Uterus (tissue), 4 donors: ENCODE data around the gene TFEB. TPM values are rescaled to one million over a fixed set of nuclear protein-coding genes. Genes with fewer than 3 reads are reported as not detected.

Source experiments
- DNase-seq, 2 donors: peaks; one replicate each; pipeline ENCODE4 v3.0.0-alpha.2; 2019 to 2020
- H3K27ac ChIP-seq, 2 donors: fragments of 200-600 bp; sonication (generic); 1 replicate in 1 of 2; 2 replicates in 1 of 2; pipeline ENCODE4 v1.5.1; 2016 to 2018
- H3K27me3 ChIP-seq, 2 donors: fragments of 200-600 bp; sonication (generic); one replicate each; pipeline ENCODE4 v1.5.1; 2018 to 2019; ENCODE audit warnings: control low read depth in 1 of 2
- H3K36me3 ChIP-seq, 2 donors: fragments of 200-600 bp; sonication (generic); one replicate each; pipeline ENCODE4 v1.5.1; 2019; ENCODE audit warnings: control low read depth in 1 of 2
- H3K4me1 ChIP-seq, 2 donors: fragments of 200-600 bp; sonication (generic); one replicate each; pipeline ENCODE4 v1.5.1; 2018 to 2019; ENCODE audit warnings: control low read depth in 1 of 2
- H3K4me3 ChIP-seq, 2 donors: fragments of 200-600 bp; sonication (generic); 1 replicate in 1 of 2; 2 replicates in 1 of 2; pipeline ENCODE4 v1.5.1; 2018 to 2019; ENCODE audit warnings: mild to moderate bottlenecking in 1 of 2
- H3K9me3 ChIP-seq, 2 donors: fragments of 200-600 bp; sonication (generic); one replicate each; pipeline ENCODE4 v1.5.1; 2019; ENCODE audit warnings: control low read depth in 1 of 2
- POLR2A ChIP-seq, 2 donors: fragments of 450-650 bp; IDR thresholded peaks; one replicate each; pipeline ENCODE4 v1.6.1; 2016; ENCODE audit warnings: antibody characterized with exemption in 2 of 2, mild to moderate bottlenecking in 1 of 2, moderate library complexity in 1 of 2
- intact Hi-C: fragments of 100-400 bp; cut with DNase I; formaldehyde crosslinking; loops from one replicate; pipeline ENCODE4 v1.15.1; 2023; ENCODE audit warnings: low total_unique reads
- total RNA-seq, 4 donors: library from RNA; depleted of rRNA in 3 of 4; stranded (reverse); fragments of >200 nt in 3 of 4; gene quantifications; one replicate each; pipeline versions ENCODE4 v1.1.0 to v1.2.4, GENCODE V29; 2014 to 2023
- TF ChIP-seq, protein P1 (sequence below), 4 experiments: fragments of 200-600 bp in 2 of 4; fragments of 450-650 bp in 2 of 4; sonication (generic) in 2 of 4; IDR thresholded peaks; one replicate each; pipeline ENCODE4 v1.5.1; 2016 to 2019; ENCODE audit warnings: antibody characterized with exemption in 4 of 4, mild to moderate bottlenecking in 2 of 4, moderate library complexity in 1 of 4
- donor health status: DM: yes; HTN: yes; CAD: no.

The TFEB gene
- total RNA-seq, 4 donors from 2014 or later, result 8.8 to 31.7 (median 17.0) TPM

DNA sequence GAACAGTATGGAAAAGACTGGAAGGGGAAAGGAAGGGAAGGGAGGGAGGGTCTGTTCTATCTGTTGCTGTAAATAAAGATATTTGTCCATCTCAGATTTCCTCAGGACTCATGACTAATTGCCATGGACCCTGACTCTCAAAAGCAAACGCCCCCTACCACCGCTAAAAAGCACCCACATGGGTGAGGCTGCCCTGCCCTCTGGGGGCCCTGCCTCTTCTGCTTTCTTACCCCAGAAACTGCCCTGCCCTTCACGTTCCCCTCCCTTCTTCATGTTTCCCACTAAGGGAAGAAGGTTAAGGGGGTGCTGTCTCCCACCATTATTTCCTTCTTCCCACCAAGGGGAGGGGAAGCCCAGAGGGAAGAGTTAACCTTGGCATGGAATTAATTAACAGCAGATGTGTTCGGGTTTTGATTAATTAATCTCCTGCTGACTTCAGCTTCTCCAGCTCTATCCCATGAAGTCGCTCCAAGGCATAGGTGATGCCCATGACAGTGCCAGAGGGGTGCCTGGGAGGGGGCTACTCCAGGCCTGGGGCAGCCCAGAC is 81.2 kb downstream of the TFEB start:
- TF ChIP-seq, protein P1, sequence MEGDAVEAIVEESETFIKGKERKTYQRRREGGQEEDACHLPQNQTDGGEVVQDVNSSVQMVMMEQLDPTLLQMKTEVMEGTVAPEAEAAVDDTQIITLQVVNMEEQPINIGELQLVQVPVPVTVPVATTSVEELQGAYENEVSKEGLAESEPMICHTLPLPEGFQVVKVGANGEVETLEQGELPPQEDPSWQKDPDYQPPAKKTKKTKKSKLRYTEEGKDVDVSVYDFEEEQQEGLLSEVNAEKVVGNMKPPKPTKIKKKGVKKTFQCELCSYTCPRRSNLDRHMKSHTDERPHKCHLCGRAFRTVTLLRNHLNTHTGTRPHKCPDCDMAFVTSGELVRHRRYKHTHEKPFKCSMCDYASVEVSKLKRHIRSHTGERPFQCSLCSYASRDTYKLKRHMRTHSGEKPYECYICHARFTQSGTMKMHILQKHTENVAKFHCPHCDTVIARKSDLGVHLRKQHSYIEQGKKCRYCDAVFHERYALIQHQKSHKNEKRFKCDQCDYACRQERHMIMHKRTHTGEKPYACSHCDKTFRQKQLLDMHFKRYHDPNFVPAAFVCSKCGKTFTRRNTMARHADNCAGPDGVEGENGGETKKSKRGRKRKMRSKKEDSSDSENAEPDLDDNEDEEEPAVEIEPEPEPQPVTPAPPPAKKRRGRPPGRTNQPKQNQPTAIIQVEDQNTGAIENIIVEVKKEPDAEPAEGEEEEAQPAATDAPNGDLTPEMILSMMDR (IDR thresholded peaks at IDR 0.05), result no peak
- TF ChIP-seq POLR2A (IDR thresholded peaks at IDR 0.05), result no peak
- H3K27me3 ChIP-seq, result no peaks in the 10 kb centered on the region
- no peaks in the 10 kb centered on the region for H3K36me3 ChIP-seq
- H3K4me1 ChIP-seq, result no peaks in the 10 kb centered on the region
- DNase-seq, result no peak
- no peak overlapping the region for H3K4me3 ChIP-seq
- H3K9me3 ChIP-seq, result no peaks in the 10 kb centered on the region
- intact Hi-C loops, result no loop called here
- H3K27ac ChIP-seq, result no peak overlapping the region

GRCh38 chr6:41653691-41654090 is 81.7 kb downstream of the TFEB start:
- Histone ChIP-seq H3K4me3 (no peak overlapping the region), H3K27ac (no peak overlapping the region), H3K4me1 (no peaks in the 10 kb centered on the region), H3K9me3 (no peaks in the 10 kb centered on the region), H3K36me3 (no peaks in the 10 kb centered on the region), H3K27me3 (no peaks in the 10 kb centered on the region)
- intact Hi-C loops, result no loop called here
- DNase-seq, result no peak
- TF ChIP-seq POLR2A (IDR thresholded peaks at IDR 0.05), result no peak
- TF ChIP-seq, protein P1 (IDR thresholded peaks at IDR 0.05), result no peak

DNA sequence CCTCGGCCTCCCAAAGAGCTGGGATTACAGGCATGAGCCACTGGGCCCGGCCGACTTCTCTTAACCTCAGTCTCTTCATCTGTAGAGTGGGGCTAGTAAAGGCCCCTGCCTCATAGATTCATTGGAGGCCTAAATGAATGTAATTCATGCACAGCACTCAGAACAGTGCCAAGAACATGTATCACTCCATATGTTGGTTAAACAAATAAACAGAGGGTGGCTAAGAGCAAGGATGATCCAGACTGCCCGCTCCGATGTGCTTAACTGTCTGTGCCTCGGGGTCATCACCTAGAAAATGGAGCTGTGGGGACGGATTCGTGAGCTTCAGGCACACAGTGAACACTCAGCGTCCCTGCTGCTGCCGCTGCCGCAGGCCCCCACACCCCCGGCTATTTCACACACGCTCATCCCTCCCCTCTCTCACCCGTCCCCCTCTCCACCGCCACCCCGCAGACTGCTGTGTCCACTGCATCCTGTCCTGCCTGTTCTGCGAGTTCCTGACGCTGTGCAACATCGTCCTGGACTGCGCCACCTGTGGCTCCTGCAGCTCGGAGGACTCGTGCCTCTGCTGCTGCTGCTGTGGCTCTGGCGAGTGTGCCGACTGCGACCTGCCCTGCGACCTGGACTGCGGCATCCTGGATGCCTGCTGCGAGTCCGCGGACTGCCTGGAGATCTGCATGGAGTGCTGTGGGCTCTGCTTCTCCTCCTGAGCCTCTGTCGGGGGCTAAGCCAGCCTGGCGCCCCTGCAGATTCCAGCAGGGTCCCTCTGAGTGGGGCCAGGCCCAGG is 82.3 kb downstream of the TFEB start:
- Histone ChIP-seq H3K4me1 (no peaks in the 10 kb centered on the region), H3K9me3 (no peaks in the 10 kb centered on the region), H3K4me3 (no peak overlapping the region), H3K27me3 (no peaks in the 10 kb centered on the region), H3K27ac (no peak overlapping the region), H3K36me3 (no peaks in the 10 kb centered on the region)
- TF ChIP-seq POLR2A (IDR thresholded peaks at IDR 0.05), result no peak
- TF ChIP-seq, protein P1 (IDR thresholded peaks at IDR 0.05), result no peak
- intact Hi-C loops, result no loop called here
- no peak for DNase-seq

- Histone ChIP-seq H3K27me3 (no peaks in the 10 kb centered on the region), H3K4me3 (no peak overlapping the region), H3K36me3 (no peaks in the 10 kb centered on the region), H3K9me3 (no peaks in the 10 kb centered on the region), H3K4me1 (no peaks in the 10 kb centered on the region), H3K27ac (no peak overlapping the region)
- no peak for DNase-seq
- TF ChIP-seq, protein P1 (IDR thresholded peaks at IDR 0.05), result no peak
- no peak for TF ChIP-seq POLR2A (IDR thresholded peaks at IDR 0.05)
- intact Hi-C loops, result no loop called here
Observed at GRCh38 chr6:41651962-41652657, 83.3 kb downstream of the TFEB start.
